Body of pancreas (tissue), 4 donors: ENCODE measurements around the gene DPEP1.

Experiments
- CTCF ChIP-seq, 7 experiments: fragments of 450-650 bp in 4 of 7; fragments of 200-600 bp in 3 of 7; sonication (generic) in 3 of 7; IDR thresholded peaks; one replicate each; pipeline ENCODE4 v1.5.1; 2016 to 2019; ENCODE audit warnings: antibody characterized with exemption in 7 of 7
- POLR2A ChIP-seq, 3 donors: fragments of 450-650 bp; IDR thresholded peaks; one replicate each; pipeline ENCODE4 v1.6.1; 2016; ENCODE audit warnings: antibody characterized with exemption in 3 of 3, mild to moderate bottlenecking in 2 of 3

GRCh38 chr16:89678258-89678657 lies 64.8 kb downstream of the DPEP1 start:
- TF ChIP-seq CTCF (IDR thresholded peaks at IDR 0.05), result no peak
- no peak for TF ChIP-seq POLR2A (IDR thresholded peaks at IDR 0.05)
